ENCODE measurements around the gene NDP. TPM values are rescaled to one million over a fixed set of nuclear protein-coding genes. Genes with fewer than 3 reads are reported as not detected.

The NDP gene, protein sequence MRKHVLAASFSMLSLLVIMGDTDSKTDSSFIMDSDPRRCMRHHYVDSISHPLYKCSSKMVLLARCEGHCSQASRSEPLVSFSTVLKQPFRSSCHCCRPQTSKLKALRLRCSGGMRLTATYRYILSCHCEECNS
- not detected in 2 replicates for total RNA-seq (2014; rRNA removed; shearing (Covaris generic))

DNA sequence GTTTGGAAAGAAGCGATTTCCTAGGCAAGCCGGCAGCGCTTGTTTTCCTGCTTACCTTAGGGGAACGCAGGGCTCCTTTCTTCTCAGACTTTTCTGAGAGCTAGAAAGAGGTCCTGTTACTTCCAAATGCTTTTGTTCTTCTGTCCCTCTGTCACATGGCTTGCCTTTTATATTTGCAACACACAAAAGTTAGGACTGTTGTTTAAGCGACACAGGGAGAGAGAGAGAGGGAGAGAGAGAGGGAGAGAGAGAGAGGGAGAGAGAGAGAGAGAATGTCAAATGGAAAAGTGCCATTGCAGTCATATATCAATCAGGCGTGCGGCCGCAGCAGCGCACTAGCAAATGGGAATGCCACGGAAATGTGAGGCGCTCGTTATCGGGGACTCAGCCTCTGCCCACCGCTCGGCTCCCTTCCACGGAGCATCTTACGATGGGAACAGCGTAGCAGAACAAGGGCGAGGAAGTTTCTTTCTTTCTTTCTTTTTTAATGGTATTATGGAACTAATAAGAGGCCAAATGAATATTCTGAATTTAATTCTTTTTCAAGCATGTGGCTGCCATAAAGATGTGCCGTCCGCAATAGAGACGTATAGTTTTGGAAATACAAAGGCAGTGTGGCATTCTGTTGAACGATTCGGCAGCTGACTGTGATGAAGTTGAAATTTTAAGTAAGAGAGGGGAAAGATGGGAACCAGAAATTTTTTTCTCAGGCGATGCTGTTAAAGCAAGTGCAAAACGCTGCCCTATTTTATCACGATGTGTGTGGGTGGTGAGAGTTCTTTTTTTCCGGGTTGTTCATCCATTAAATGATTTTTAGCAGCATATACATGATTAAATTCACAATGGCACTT lies at the start of gene NDP:
Gene NDP (minus strand): TSS at position 142 of the 851 bp plus-strand sequence. CDS start 14,745 bp downstream, outside the sequence.

Other genes starting within 250 kb of the NDP start
- gene MAOB, start 90.9 kb downstream of the NDP start, total RNA-seq (2014; rRNA removed; shearing (Covaris generic)), result 0.08 TPM in 1 of 2 replicates, not detected in the other